IMR-90 (cell line): Measurements from ENCODE around the gene TTC19. TPM values are rescaled to one million over a fixed set of nuclear protein-coding genes. Genes with fewer than 3 reads are reported as not detected.

Source experiments
- ATAC-seq: fragments of 200-7000 bp; cut with Tn5 transposase; 2 replicates; pipeline ENCODE4 v1.9.1; 2020; ENCODE audit warnings: low read depth, mild to moderate bottlenecking, moderate library complexity
- BruUV-seq: library from RNA; stranded (reverse); fragments of 400-500 nt; replicated peaks from 2 replicates; lab custom pipeline; 2021; lab: Mats Ljungman, UMichigan
- CTCF ChIA-PET: fragments of 300-600 bp; formaldehyde crosslinking; extraction: SDS; loops from one replicate; lab custom pipeline; 2021; ENCODE audit warnings: antibody characterized with exemption; lab: Yijun Ruan, JAX
- POLR2A ChIA-PET: fragments of 300-600 bp; sonication (Branson Sonifier 250); formaldehyde crosslinking; loops from one replicate; lab custom pipeline; 2022; ENCODE audit warnings: antibody characterized with exemption; ENCODE audit not compliant: unreplicated experiment; lab: Charles Lee
- DNase-seq: peaks from one replicate; pipeline ENCODE4 v3.0.0; 2013
- H2AFZ ChIP-seq: replicated peaks from 2 replicates; pipeline ENCODE3; 2013; ENCODE audit warnings: low read length, mild to moderate bottlenecking; ENCODE audit not compliant: poor library complexity
- H2AK5ac ChIP-seq: 2 replicates; pipeline ENCODE4 v1.6.1; 2013; ENCODE audit warnings: low read depth, low read length, inconsistent platforms
- H2AK9ac ChIP-seq: replicated peaks from 2 replicates; pipeline ENCODE3; 2013; ENCODE audit warnings: mild to moderate bottlenecking, low read depth, low read length, moderate library complexity; ENCODE audit not compliant: poor library complexity
- H2BK120ac ChIP-seq: 2 replicates; pipeline ENCODE4 v1.6.1; 2013; ENCODE audit warnings: low read depth, low read length, inconsistent platforms
- H2BK15ac ChIP-seq: 3 replicates; pipeline ENCODE4 v1.6.1; 2013; ENCODE audit warnings: low read depth, low read length, inconsistent platforms
- H2BK20ac ChIP-seq: 2 replicates; pipeline ENCODE4 v1.6.1; 2013; ENCODE audit warnings: low read depth, mild to moderate bottlenecking, inconsistent platforms, low read length, moderate library complexity
- H2BK5ac ChIP-seq: 2 replicates; pipeline ENCODE4 v1.6.1; 2013; ENCODE audit warnings: mild to moderate bottlenecking, low read depth, low read length, inconsistent platforms; ENCODE audit not compliant: poor library complexity, severe bottlenecking
- H3K14ac ChIP-seq: replicated peaks from 2 replicates; pipeline ENCODE4 v1.6.1; 2013; ENCODE audit warnings: low read depth, low read length, inconsistent platforms
- H3K18ac ChIP-seq: 2 replicates; pipeline ENCODE4 v1.6.1; 2013; ENCODE audit warnings: low read depth, low read length, control low read depth
- H3K23ac ChIP-seq: 2 replicates; pipeline ENCODE4 v1.6.1; 2013; ENCODE audit warnings: low read depth, low read length, inconsistent platforms
- H3K27ac ChIP-seq: 2 replicates; pipeline ENCODE4 v1.5.1; 2013; ENCODE audit warnings: mild to moderate bottlenecking, control low read depth, low read length; ENCODE audit not compliant: insufficient read depth
- H3K27me3 ChIP-seq: 2 replicates; pipeline ENCODE4 v1.6.1; 2013; ENCODE audit warnings: low read length; ENCODE audit not compliant: control insufficient read depth, insufficient read depth
- H3K36me3 ChIP-seq: 2 replicates; pipeline ENCODE4 v1.6.1; 2013; ENCODE audit warnings: low read length, mixed read lengths; ENCODE audit not compliant: control insufficient read depth, insufficient read depth
- H3K4ac ChIP-seq: 2 replicates; pipeline ENCODE4 v1.6.1; 2013; ENCODE audit warnings: low read depth, low read length, inconsistent platforms
- H3K4me1 ChIP-seq: 2 replicates; pipeline ENCODE4 v1.6.1; 2013; ENCODE audit warnings: low read length, mixed read lengths; ENCODE audit not compliant: control insufficient read depth, insufficient read depth
- H3K4me2 ChIP-seq: 2 replicates; pipeline ENCODE4 v1.6.1; 2013; ENCODE audit warnings: low read depth, mild to moderate bottlenecking, control low read depth, low read length, moderate library complexity
- H3K4me3 ChIP-seq: 2 replicates; pipeline ENCODE4 v1.5.1; 2013; ENCODE audit warnings: low read depth, mild to moderate bottlenecking, control low read depth, low read length, moderate library complexity; ENCODE audit not compliant: insufficient read depth
- H3K56ac ChIP-seq: 2 replicates; pipeline ENCODE4 v1.6.1; 2013; ENCODE audit warnings: low read length, inconsistent platforms; ENCODE audit not compliant: insufficient read depth; ENCODE audit errors: extremely low read depth
- H3K79me1 ChIP-seq, 2 experiments: 2 replicates each; pipeline ENCODE4 v1.6.1; 2013; ENCODE audit warnings: low read length in 2 of 2, inconsistent platforms in 1 of 2, low read depth in 1 of 2
- H3K9ac ChIP-seq: 2 replicates; pipeline ENCODE4 v1.6.1; 2013; ENCODE audit warnings: low read depth, low read length, control low read depth
- H3K9me1 ChIP-seq: 2 replicates; pipeline ENCODE4 v1.6.1; 2013; ENCODE audit warnings: low read length, inconsistent platforms; ENCODE audit not compliant: insufficient read depth
- H3K9me3 ChIP-seq: 2 replicates; pipeline ENCODE4 v1.6.1; 2013; ENCODE audit warnings: low read length; ENCODE audit not compliant: control insufficient read depth, insufficient read depth
- H4K20me1 ChIP-seq: 2 replicates; pipeline ENCODE4 v1.6.1; 2013; ENCODE audit warnings: low read length, inconsistent platforms; ENCODE audit not compliant: insufficient read depth
- H4K5ac ChIP-seq: 2 replicates; pipeline ENCODE4 v1.6.1; 2013; ENCODE audit warnings: mild to moderate bottlenecking, low read depth, low read length, control low read depth
- H4K8ac ChIP-seq, 2 experiments: 2 replicates each; pipeline ENCODE4 v1.6.1; 2013; ENCODE audit warnings: low read depth in 2 of 2, low read length in 2 of 2, control low read depth in 1 of 2, inconsistent platforms in 1 of 2
- H4K91ac ChIP-seq: 2 replicates; pipeline ENCODE4 v1.6.1; 2013; ENCODE audit warnings: low read depth, low read length, inconsistent platforms; ENCODE audit not compliant: insufficient read depth
- CEBPB ChIP-seq: IDR thresholded peaks from 2 replicates; pipeline ENCODE4 v1.6.1; 2012; ENCODE audit warnings: low read depth, low read length, improper control_type of control experiment
- CTCF ChIP-seq: conservative IDR thresholded peaks from 2 replicates; pipeline ENCODE4 v1.5.1; 2012; ENCODE audit warnings: mild to moderate bottlenecking, low read depth, low read length, improper control_type of control experiment
- MAFK ChIP-seq: IDR thresholded peaks from 2 replicates; pipeline ENCODE4 v1.6.1; 2012; ENCODE audit warnings: low read depth, low read length, improper control_type of control experiment
- RFX5 ChIP-seq: IDR thresholded peaks from 2 replicates; pipeline ENCODE4 v1.8.0; 2012; ENCODE audit warnings: low read depth, mild to moderate bottlenecking, low read length, moderate library complexity
- WGBS, 2 experiments: methylation state at CpG; one replicate each; pipeline versions ENCODE4 v1.1.5 to v1.1.7; 2013; ENCODE audit warnings: missing lambda C conversion rate in 2 of 2; ENCODE audit not compliant: insufficient read length in 1 of 2; ENCODE audit errors: extremely low coverage in 2 of 2; 5-methylcytosine and 5-hydroxymethylcytosine counted together
- dilution Hi-C: fragments of 300-500 bp; cut with HindIII; formaldehyde crosslinking; loops from one replicate; pipeline ENCODE4 v1.14.3; 2018; ENCODE audit warnings: low sequenced_read_pairs; ENCODE audit not compliant: unreplicated experiment
- in situ Hi-C: fragments of 300-500 bp; cut with MboI; formaldehyde crosslinking; loops from 3 replicates; pipeline ENCODE4 v1.14.3; 2019; ENCODE audit warnings: low sequenced_read_pairs, inconsistent platforms, mixed read lengths
- intact Hi-C: fragments of 100-400 bp; cut with micrococcal nuclease; formaldehyde crosslinking; loops from 2 replicates; pipeline ENCODE4 v1.10.0; 2022
- polyA plus RNA-seq, 3 experiments: library from polyadenylated mRNA; depleted of rRNA; stranded (reverse); fragments of >200 nt; gene quantifications; 2 replicates each; pipeline ENCODE4 v1.2.3, GENCODE V29; 2012; ENCODE audit warnings: low replicate concordance in 1 of 3
- total RNA-seq: library from RNA; depleted of rRNA; stranded (reverse); fragments of >200 nt; gene quantifications from 2 replicates; pipeline ENCODE4 v1.2.3, GENCODE V29; 2012
- TF ChIP-seq, protein P1 (sequence below): fragments of 150-350 bp; IDR thresholded peaks from 2 replicates; pipeline ENCODE4 v1.6.1; 2016; ENCODE audit warnings: low read depth, mild to moderate bottlenecking, low read length, moderate library complexity, borderline replicate concordance

The TTC19 gene
- total and polyA plus RNA-seq, 2 of the 4 experiments (the other 2 are of a cell fraction) = 8.3 to 12.9 TPM

GRCh38 chr17:16066125-16066524 is 66.5 kb downstream of the TTC19 start:
- Histone ChIP-seq H3K4ac (no peak overlapping the region), H4K20me1 (no peaks in the 10 kb centered on the region; the same call in 1 of the 2 replicates), H4K8ac (no peak overlapping the region), H4K5ac (no peak overlapping the region), H3K4me2 (no peak overlapping the region), H2AFZ (no peak overlapping the region), H4K91ac (no peak overlapping the region), H3K14ac (no peak overlapping the region), H3K36me3 (peaks cover 55% of the 10 kb centered on the region), H2BK20ac (no peak overlapping the region), H3K4me1 (peaks cover 4% of the 10 kb centered on the region; the same call in 1 of the 2 replicates), H3K27ac (no peak overlapping the region), H3K79me1 (peaks cover 15 to 40% of the 10 kb centered on the region in 2 experiments), H3K4me3 (no peak overlapping the region), H3K27me3 (no peaks in the 10 kb centered on the region), H2AK9ac (no peak overlapping the region), H3K56ac (no peak overlapping the region), H3K9ac (no peak overlapping the region), H2AK5ac (no peak overlapping the region), H2BK5ac (no peak overlapping the region), H3K18ac (no peak overlapping the region), H3K9me1 (peaks cover 9% of the 10 kb centered on the region; the same call in 1 of the 2 replicates), H2BK15ac (no peak overlapping the region), H2BK120ac (no peak overlapping the region), H3K9me3 (no peaks in the 10 kb centered on the region), H3K23ac (no peak overlapping the region)
- no CpG with 5 or more reads among the region's 4 CpGs for WGBS, 2 experiments
- in situ Hi-C loops (no loop called here), intact Hi-C loops (no loop called here), dilution Hi-C loops (no loop called here)
- ATAC-seq (no peak), DNase-seq (no peak)
- TF ChIP-seq RFX5 (no peak), CTCF (no peak), CEBPB (no peak), MAFK (no peak)
- TF ChIP-seq, protein P1, sequence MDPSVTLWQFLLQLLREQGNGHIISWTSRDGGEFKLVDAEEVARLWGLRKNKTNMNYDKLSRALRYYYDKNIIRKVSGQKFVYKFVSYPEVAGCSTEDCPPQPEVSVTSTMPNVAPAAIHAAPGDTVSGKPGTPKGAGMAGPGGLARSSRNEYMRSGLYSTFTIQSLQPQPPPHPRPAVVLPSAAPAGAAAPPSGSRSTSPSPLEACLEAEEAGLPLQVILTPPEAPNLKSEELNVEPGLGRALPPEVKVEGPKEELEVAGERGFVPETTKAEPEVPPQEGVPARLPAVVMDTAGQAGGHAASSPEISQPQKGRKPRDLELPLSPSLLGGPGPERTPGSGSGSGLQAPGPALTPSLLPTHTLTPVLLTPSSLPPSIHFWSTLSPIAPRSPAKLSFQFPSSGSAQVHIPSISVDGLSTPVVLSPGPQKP = no peak
- ChIA-PET POLR2A (interaction anchor here (0.5 kb wide), 1 partner anchor 51 kb away, joined by 4 read pairs; no protein-coding TSS in a partner anchor), CTCF (no interaction called here)
- no TSS peak for BruUV-seq
